Small intestine (tissue), 7 donors: ENCODE measurements around the gene TBC1D4. TPM values are rescaled to one million over a fixed set of nuclear protein-coding genes. Genes with fewer than 3 reads are reported as not detected.
"Not testable (repeated sequence)": the region's sequence is repeated elsewhere in the genome, so short reads cannot be mapped to it uniquely, and the experiment has no call there.

ENCODE experiments used
- DNase-seq, 2 donors: peaks; one replicate each; pipeline versions ENCODE4 v3.0.0 to v3.0.0-alpha.2; 2013
- FAIRE-seq: peaks from 2 replicates; lab custom pipeline; 2012; peaks lifted over from hg19 to GRCh38; lab: Jason Lieb, UNC
- H3K27ac ChIP-seq, 3 donors: one replicate each; pipeline ENCODE4 v1.5.1; 2013; ENCODE audit warnings: low read length in 2 of 3, mild to moderate bottlenecking in 2 of 3, control low read depth in 1 of 3, inconsistent platforms in 1 of 3, low read depth in 1 of 3, moderate library complexity in 1 of 3
- H3K27me3 ChIP-seq, 3 donors: one replicate each; pipeline ENCODE4 v1.6.1; 2013; ENCODE audit warnings: low read length in 3 of 3, inconsistent platforms in 1 of 3; ENCODE audit not compliant: control insufficient read depth in 3 of 3, insufficient read depth in 3 of 3
- H3K36me3 ChIP-seq, 3 donors: one replicate each; pipeline ENCODE4 v1.6.1; 2013; ENCODE audit warnings: low read length in 3 of 3, inconsistent platforms in 1 of 3, low read depth in 1 of 3, mild to moderate bottlenecking in 1 of 3, moderate library complexity in 1 of 3; ENCODE audit not compliant: control insufficient read depth in 3 of 3, insufficient read depth in 2 of 3
- H3K4me1 ChIP-seq, 3 donors: one replicate each; pipeline ENCODE4 v1.6.1; 2013; ENCODE audit warnings: low read length in 2 of 3, inconsistent platforms in 1 of 3, low read depth in 1 of 3, mild to moderate bottlenecking in 1 of 3, moderate library complexity in 1 of 3; ENCODE audit not compliant: control insufficient read depth in 3 of 3, insufficient read depth in 2 of 3
- H3K4me3 ChIP-seq, 3 donors: one replicate each; pipeline ENCODE4 v1.5.1; 2013; ENCODE audit warnings: low read length in 3 of 3, control low read depth in 1 of 3, inconsistent platforms in 1 of 3, low read depth in 1 of 3, mild to moderate bottlenecking in 1 of 3, moderate library complexity in 1 of 3
- H3K9me3 ChIP-seq, 2 donors: one replicate each; pipeline ENCODE4 v1.6.1; 2013; ENCODE audit warnings: low read depth in 1 of 2, low read length in 1 of 2; ENCODE audit not compliant: control insufficient read depth in 2 of 2, insufficient read depth in 1 of 2
- WGBS, 3 donors: extraction: QIAGEN DNeasy Blood & Tissue Kit; methylation state at CpG; one replicate each; pipeline ENCODE4 v1.1.7; 2013; 5-methylcytosine and 5-hydroxymethylcytosine counted together
- polyA plus RNA-seq, 4 donors: library from polyadenylated mRNA; stranded (reverse) in 3 of 4; unstranded in 1 of 4; fragments of 200-250 nt in 3 of 4; fragments of 120-200 nt in 1 of 4; gene quantifications; one replicate each; pipeline versions ENCODE4 v1.2.1 to v1.2.3, GENCODE V29; 2013
- donor health status: healthy with polysubstance abuse.
- donor health status: control.
- donor health status: control.
- donor health status: Bipolar disorder and iron deficiency.
- donor health status: healthy.

TBC1D4 gene
- polyA plus RNA-seq, 4 donors: 2.4 to 8.1 (median 5.3) TPM

- FAIRE-seq (no peak), DNase-seq (no peak)
- no peaks in the 10 kb centered on the region for H3K27me3 ChIP-seq
- 48 to 68% (median 63%) methylated on average over 1 of the region's 1 CpG for WGBS, 3 donors
- no peak overlapping the region for H3K27ac ChIP-seq
- H3K4me1 ChIP-seq: no peaks in the 10 kb centered on the region
- peaks cover 0 to 3% (median 0%) of the 10 kb centered on the region in 3 donors for H3K36me3 ChIP-seq
- no peak overlapping the region for H3K4me3 ChIP-seq
- H3K9me3 ChIP-seq: no peaks in the 10 kb centered on the region
Observed at GRCh38 chr13:75316427-75316826, 165.5 kb downstream of the TBC1D4 start.

DNA sequence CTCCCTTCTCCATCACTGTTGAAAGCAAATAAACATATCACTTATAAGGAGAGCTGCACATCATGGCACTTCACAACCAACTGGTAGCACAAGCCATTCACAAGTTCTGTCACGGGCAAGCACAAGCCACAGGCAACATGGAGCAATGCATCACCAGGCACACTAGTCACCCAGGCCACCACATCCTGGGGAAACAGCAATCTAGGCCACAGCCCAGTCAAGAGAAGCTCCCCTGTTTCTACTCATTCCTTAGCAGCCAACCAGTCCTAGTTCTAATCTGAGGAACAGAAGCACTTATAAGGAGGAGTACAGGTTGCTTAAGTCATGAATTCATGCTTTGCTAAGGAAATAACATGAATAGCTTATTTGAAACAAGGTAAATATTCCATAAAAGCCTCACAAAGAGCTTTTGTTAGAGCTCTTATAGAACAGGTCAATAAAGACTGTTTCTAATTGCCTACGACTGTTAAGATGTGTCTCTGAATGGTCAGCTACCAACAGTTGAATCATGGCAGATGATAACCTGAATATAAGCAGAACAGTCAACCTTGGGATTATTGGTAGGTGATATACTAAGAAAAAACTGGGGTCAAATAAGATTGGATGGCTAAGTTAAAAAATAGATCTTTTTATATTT lies 169.0 kb downstream of the TBC1D4 start:
- no peaks in the 10 kb centered on the region for H3K4me1 ChIP-seq
- FAIRE-seq (no peak), DNase-seq (no peak)
- 77 to 91% (median 84%) methylated on average over 2 of the region's 2 CpGs for WGBS, 3 donors
- no peaks in the 10 kb centered on the region for H3K9me3 ChIP-seq
- no peak overlapping the region for H3K4me3 ChIP-seq
- H3K27ac ChIP-seq: no peak overlapping the region
- no peaks in the 10 kb centered on the region for H3K27me3 ChIP-seq
- peaks cover 0 to 5% (median 0%) of the 10 kb centered on the region in 3 donors for H3K36me3 ChIP-seq

- Histone ChIP-seq H3K4me3 (no peak overlapping the region), H3K27me3 (no peaks in the 10 kb centered on the region), H3K36me3 (peaks cover 0 to 5% (median 0%) of the 10 kb centered on the region in 3 donors), H3K4me1 (no peaks in the 10 kb centered on the region), H3K9me3 (peaks cover 0 to under 1% of the 10 kb centered on the region in 2 donors), H3K27ac (no peak overlapping the region)
- no peak for FAIRE-seq
- 89 to 93% (median 91%) methylated on average over 8 of the region's 8 CpGs for WGBS, 3 donors
- DNase-seq: no peak
Observed at GRCh38 chr13:75309981-75310580, 171.9 kb downstream of the TBC1D4 start.

DNA sequence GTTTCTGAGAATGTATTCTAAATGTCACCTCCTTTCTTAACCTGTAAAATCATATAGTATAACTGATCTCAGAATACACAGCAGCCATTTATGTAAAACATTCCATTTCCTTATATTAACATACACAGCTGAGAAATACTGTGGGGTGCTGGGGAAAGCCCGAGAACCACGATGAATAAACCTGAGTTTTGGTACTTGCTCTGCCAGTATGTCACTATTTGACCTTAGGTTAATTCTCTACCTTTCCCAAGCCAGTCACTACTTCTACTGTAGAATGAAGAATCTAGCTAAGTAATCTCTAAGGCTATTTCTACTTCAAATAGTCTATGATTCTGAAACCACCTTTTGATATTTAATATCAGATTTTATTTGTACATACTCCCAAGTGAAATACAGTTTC lies 173.7 kb downstream of the TBC1D4 start:
- 81 to 85% (median 84%) methylated on average over 2 of the region's 2 CpGs for WGBS, 3 donors
- FAIRE-seq: no peak

DNA sequence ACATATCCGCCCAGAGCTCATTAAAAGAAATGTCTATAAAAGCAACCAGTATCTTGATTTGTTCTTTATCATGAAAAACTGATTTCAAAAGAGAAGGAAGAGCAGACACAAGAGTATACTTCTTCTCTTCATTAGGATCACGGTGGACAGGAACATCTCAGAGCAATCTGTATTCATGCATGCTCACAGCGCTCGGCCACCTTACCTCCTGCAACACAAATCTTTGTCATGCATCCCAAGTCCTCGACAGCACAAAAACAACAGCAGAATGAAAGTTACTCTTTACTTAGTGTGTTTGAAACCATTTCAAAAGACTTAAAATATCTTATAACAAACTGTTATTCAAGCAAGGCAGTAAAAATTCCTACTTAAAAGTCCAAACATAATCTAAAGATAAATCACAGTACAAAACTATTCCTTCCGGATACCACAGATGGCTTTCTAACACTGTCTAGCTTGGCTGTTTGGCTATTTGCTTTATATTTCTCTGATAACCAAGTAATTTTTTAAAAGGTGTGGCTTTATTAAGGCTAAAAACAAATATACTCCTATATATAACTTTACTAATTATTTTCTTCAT lies 174.5 kb downstream of the TBC1D4 start:
- FAIRE-seq (no peak), DNase-seq (no peak)
- Histone ChIP-seq H3K9me3 (peaks cover 0 to 3% of the 10 kb centered on the region in 2 donors), H3K4me1 (no peaks in the 10 kb centered on the region), H3K27me3 (no peaks in the 10 kb centered on the region), H3K36me3 (peaks cover 0 to 7% (median 0%) of the 10 kb centered on the region in 3 donors), H3K4me3 (no peak overlapping the region), H3K27ac (no peak overlapping the region)
- WGBS, 3 donors: 72 to 86% (median 80%) methylated on average over 6 of the region's 6 CpGs

More for the DNA sequence above, 173.7 kb downstream of the TBC1D4 start:
- no peaks in the 10 kb centered on the region for H3K27me3 ChIP-seq
- peaks cover 0 to 7% (median 0%) of the 10 kb centered on the region in 3 donors for H3K36me3 ChIP-seq
- H3K27ac ChIP-seq: no peak overlapping the region
- H3K9me3 ChIP-seq: peaks cover 0 to 3% of the 10 kb centered on the region in 2 donors
- no peak overlapping the region for H3K4me3 ChIP-seq
- no peaks in the 10 kb centered on the region for H3K4me1 ChIP-seq
- DNase-seq: no peak

DNA sequence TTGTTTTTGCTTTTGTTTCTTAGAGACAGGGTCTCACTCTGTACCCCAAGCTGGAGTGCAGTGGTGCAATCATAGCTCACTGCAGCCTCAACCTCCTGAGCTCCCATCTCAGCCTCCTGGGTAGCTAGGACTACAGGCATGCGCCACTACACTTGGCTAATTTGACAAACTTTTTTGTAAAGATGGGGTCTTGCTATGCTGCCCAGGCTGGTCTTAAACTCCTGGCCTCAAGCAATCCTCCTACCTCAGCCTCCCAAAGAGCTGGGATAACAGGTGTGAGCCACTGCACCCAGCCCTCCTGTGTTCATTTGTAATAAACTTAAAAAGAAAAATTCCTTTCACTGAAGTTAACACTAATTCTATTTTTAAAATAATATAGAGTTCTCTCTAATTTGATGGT lies 175.0 kb downstream of the TBC1D4 start:
- 95 to 97% (median 96%) methylated on average over 1 of the region's 1 CpG for WGBS, 3 donors
- H3K27ac ChIP-seq, FAIRE-seq: not testable (repeated sequence)

GRCh38 chr13:75305059-75305458 lies 176.9 kb downstream of the TBC1D4 start:
- Histone ChIP-seq H3K27ac (no peak overlapping the region), H3K36me3 (peaks cover 0 to 3% (median 0%) of the 10 kb centered on the region in 3 donors)

More for the DNA sequence above, 175.0 kb downstream of the TBC1D4 start:
- H3K36me3 ChIP-seq, H3K9me3 ChIP-seq, H3K4me1 ChIP-seq, H3K4me3 ChIP-seq, DNase-seq, H3K27me3 ChIP-seq: not testable (repeated sequence)

GRCh38 chr13:75303263-75303662 lies 178.7 kb downstream of the TBC1D4 start:
- no peaks in the 10 kb centered on the region for H3K27me3 ChIP-seq
- WGBS, 3 donors: 90 to 96% (median 93%) methylated on average over 4 of the region's 4 CpGs
- no peaks in the 10 kb centered on the region for H3K4me1 ChIP-seq
- H3K36me3 ChIP-seq: peaks cover 0 to 3% (median 3%) of the 10 kb centered on the region in 3 donors
- no peak for DNase-seq
- no peak overlapping the region for H3K27ac ChIP-seq
- no peak overlapping the region for H3K4me3 ChIP-seq
- FAIRE-seq: no peak
- H3K9me3 ChIP-seq: peaks cover 0 to 3% of the 10 kb centered on the region in 2 donors

More at GRCh38 chr13:75305059-75305458, 176.9 kb downstream of the TBC1D4 start:
- FAIRE-seq: no peak
- no peak overlapping the region for H3K4me3 ChIP-seq
- H3K27me3 ChIP-seq: no peaks in the 10 kb centered on the region
- 43 to 56% (median 50%) methylated on average over 2 of the region's 2 CpGs for WGBS, 3 donors
- peaks cover 0 to 3% of the 10 kb centered on the region in 2 donors for H3K9me3 ChIP-seq
- no peaks in the 10 kb centered on the region for H3K4me1 ChIP-seq
- DNase-seq: no peak
